ENCODE data around the gene SHLD1. TPM values are rescaled to one million over a fixed set of nuclear protein-coding genes. Genes with fewer than 3 reads are reported as not detected.

Gene SHLD1
- total RNA-seq, 1 experiment from 2014 or later, result 5.9 TPM

DNA sequence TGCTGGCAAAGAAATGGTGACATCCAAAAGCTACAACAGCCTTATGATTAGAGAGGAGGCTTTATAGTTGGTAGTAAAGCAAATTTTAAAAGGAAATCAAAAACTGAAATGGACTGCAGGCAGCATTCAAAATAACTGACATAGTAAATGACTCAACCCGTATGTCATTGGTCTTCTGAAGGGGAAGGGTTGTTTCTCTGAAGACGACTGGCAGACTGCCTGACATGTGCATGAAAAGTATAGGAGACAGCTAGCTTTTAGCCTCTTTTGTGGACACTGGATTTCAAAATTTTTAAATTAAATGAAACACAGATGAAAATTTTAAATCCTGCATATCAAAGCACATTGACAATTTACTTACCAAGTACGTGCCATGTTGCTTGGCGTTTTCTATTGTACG lies 109.4 kb downstream of the SHLD1 start:
- intact Hi-C loops (cut with micrococcal nuclease; ENCODE audit: unreplicated experiment), result loop anchor here (10.0 kb wide), 1 partner anchor 1645 kb away; no protein-coding TSS in a partner anchor
- Histone ChIP-seq H2AFZ (no peak overlapping the region), H3K9me3 (ENCODE audit: insufficient read depth, low read depth) (no peaks in the 10 kb centered on the region), H3K36me3 (ENCODE audit: low read depth) (no peaks in the 10 kb centered on the region), H3K4me2 (no peak overlapping the region), H3K27me3 (ENCODE audit: insufficient read depth, low read depth) (no peaks in the 10 kb centered on the region), H3K9me2 (ENCODE audit: insufficient read depth) (no peaks in the 10 kb centered on the region), H3K4me1 (replicated peaks; ENCODE audit: insufficient read depth) (no peaks in the 10 kb centered on the region), H3K79me2 (ENCODE audit: low read depth) (no peaks in the 10 kb centered on the region), H3F3A (ENCODE audit: insufficient read depth, low read depth) (no peaks in the 10 kb centered on the region), H3K27ac (no peak overlapping the region), H4K20me1 (ENCODE audit: insufficient read depth) (no peaks in the 10 kb centered on the region), H3K4me3 (no peak overlapping the region)
- POLR2A ChIA-PET (ENCODE audit: unreplicated experiment), result no interaction called here
- no TSS peak for BruUV-seq (replicated peaks)
- CTCF ChIA-PET, result no interaction called here
- no peak for TF ChIP-seq EZH2 (IDR thresholded peaks at IDR 0.05; ENCODE audit: low read depth)
- TF ChIP-seq, protein P1, sequence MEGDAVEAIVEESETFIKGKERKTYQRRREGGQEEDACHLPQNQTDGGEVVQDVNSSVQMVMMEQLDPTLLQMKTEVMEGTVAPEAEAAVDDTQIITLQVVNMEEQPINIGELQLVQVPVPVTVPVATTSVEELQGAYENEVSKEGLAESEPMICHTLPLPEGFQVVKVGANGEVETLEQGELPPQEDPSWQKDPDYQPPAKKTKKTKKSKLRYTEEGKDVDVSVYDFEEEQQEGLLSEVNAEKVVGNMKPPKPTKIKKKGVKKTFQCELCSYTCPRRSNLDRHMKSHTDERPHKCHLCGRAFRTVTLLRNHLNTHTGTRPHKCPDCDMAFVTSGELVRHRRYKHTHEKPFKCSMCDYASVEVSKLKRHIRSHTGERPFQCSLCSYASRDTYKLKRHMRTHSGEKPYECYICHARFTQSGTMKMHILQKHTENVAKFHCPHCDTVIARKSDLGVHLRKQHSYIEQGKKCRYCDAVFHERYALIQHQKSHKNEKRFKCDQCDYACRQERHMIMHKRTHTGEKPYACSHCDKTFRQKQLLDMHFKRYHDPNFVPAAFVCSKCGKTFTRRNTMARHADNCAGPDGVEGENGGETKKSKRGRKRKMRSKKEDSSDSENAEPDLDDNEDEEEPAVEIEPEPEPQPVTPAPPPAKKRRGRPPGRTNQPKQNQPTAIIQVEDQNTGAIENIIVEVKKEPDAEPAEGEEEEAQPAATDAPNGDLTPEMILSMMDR (conservative IDR thresholded peaks at IDR 0.05), result no peak
- DNase-seq, result no peak

DNA sequence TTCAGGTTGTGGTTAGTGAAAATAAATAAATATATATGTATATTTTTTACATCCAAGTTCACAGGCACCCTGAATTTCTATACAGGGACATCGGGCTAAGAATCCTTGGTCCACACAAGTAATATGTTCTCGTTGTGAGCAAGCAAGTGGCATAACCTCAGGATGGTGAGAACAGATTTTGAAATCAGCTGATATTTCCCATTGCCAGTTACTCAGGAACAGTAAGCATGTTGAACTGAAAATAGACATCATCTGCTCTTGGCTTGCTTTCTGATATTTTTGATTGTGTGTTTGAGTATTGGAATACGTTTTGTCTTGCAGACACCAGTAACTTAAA lies 112.5 kb downstream of the SHLD1 start:
- BruUV-seq (replicated peaks), result no TSS peak
- H3K9me2 ChIP-seq (ENCODE audit: insufficient read depth), result no peaks in the 10 kb centered on the region
- H3K36me3 ChIP-seq (ENCODE audit: low read depth), result no peaks in the 10 kb centered on the region
- no peak overlapping the region for H2AFZ ChIP-seq
- no peaks in the 10 kb centered on the region for H3K4me1 ChIP-seq (replicated peaks; ENCODE audit: insufficient read depth)
- H4K20me1 ChIP-seq (ENCODE audit: insufficient read depth), result no peaks in the 10 kb centered on the region
- H3K79me2 ChIP-seq (ENCODE audit: low read depth), result no peaks in the 10 kb centered on the region
- no peak overlapping the region for H3K4me3 ChIP-seq
- CTCF ChIA-PET, result no interaction called here
- TF ChIP-seq, protein P1 (conservative IDR thresholded peaks at IDR 0.05), result no peak
- TF ChIP-seq EZH2 (IDR thresholded peaks at IDR 0.05; ENCODE audit: low read depth), result no peak
- POLR2A ChIA-PET (ENCODE audit: unreplicated experiment), result no interaction called here
- intact Hi-C loops (cut with micrococcal nuclease; ENCODE audit: unreplicated experiment), result loop anchor here (10.0 kb wide), 1 partner anchor 1642 kb away; no protein-coding TSS in a partner anchor
- H3K4me2 ChIP-seq, result no peak overlapping the region
- H3K27me3 ChIP-seq (ENCODE audit: insufficient read depth, low read depth), result no peaks in the 10 kb centered on the region
- no peak for DNase-seq
- no peak overlapping the region for H3K27ac ChIP-seq
- H3K9me3 ChIP-seq (ENCODE audit: insufficient read depth, low read depth), result no peaks in the 10 kb centered on the region
- no peaks in the 10 kb centered on the region for H3F3A ChIP-seq (ENCODE audit: insufficient read depth, low read depth)

DNA sequence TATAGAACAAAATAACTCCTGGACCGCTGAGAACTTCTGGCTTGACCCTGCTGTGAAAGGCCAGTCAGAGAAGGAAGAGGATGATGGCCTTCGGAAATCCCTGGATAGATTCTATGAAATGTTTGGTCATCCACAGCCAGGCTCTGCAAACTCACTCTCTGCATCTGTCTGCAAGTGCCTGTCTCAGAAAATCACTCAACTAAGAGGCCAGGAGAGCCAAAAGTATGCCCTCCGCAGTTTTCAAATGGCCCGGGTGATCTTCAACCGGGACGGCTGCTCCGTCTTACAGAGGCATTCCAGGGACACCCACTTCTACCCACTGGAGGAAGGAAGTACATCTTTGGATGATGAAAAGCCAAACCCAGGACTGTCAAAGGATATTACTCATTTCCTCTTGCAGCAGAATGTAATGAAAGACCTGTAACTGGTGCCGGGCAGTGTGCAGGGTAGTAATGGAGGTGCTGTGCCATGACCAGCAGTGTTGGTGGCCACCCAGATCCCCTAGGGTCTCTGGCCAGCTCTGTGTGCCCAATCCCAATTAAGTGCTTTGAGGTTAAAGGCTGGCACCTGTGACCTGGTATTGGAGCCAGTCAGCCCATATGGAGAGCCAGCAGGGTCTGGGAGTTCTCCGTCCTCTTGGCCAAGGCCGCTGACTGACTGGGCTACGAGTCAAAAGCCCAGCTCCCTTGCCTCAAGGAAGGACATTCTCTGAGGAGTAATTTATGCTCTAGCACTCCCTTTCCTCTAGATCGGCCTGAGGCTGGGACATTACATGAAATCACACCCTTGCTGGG lies 113.0 kb downstream of the SHLD1 start:
- no TSS peak for BruUV-seq (replicated peaks)
- no peak overlapping the region for H3K27ac ChIP-seq

More for the DNA sequence above, 113.0 kb downstream of the SHLD1 start:
- no peak for TF ChIP-seq EZH2 (IDR thresholded peaks at IDR 0.05; ENCODE audit: low read depth)
- TF ChIP-seq, protein P1 (conservative IDR thresholded peaks at IDR 0.05), result no peak
- no peaks in the 10 kb centered on the region for H4K20me1 ChIP-seq (ENCODE audit: insufficient read depth)
- DNase-seq, result no peak
- no peak overlapping the region for H3K4me3 ChIP-seq
- no peaks in the 10 kb centered on the region for H3K79me2 ChIP-seq (ENCODE audit: low read depth)
- H2AFZ ChIP-seq, result no peak overlapping the region
- intact Hi-C loops (cut with micrococcal nuclease; ENCODE audit: unreplicated experiment), result loop anchor here (10.0 kb wide), 1 partner anchor 1642 kb away; no protein-coding TSS in a partner anchor
- no peaks in the 10 kb centered on the region for H3K9me2 ChIP-seq (ENCODE audit: insufficient read depth)
- H3K4me1 ChIP-seq (replicated peaks; ENCODE audit: insufficient read depth), result no peaks in the 10 kb centered on the region
- ChIA-PET CTCF (no interaction called here), POLR2A (ENCODE audit: unreplicated experiment) (no interaction called here)
- no peaks in the 10 kb centered on the region for H3K36me3 ChIP-seq (ENCODE audit: low read depth)
- no peaks in the 10 kb centered on the region for H3K27me3 ChIP-seq (ENCODE audit: insufficient read depth, low read depth)
- H3K4me2 ChIP-seq, result no peak overlapping the region
- H3K9me3 ChIP-seq (ENCODE audit: insufficient read depth, low read depth), result no peaks in the 10 kb centered on the region
- H3F3A ChIP-seq (ENCODE audit: insufficient read depth, low read depth), result no peaks in the 10 kb centered on the region

Data from PC-9 (cell line).